GM19025 (cell line): ENCODE data around the gene PNPLA3.

Source experiments
- ATAC-seq: cut with Tn5 transposase; IDR thresholded peaks from one replicate; pipeline ENCODE4 v1.9.1; 2021; ENCODE audit warnings: mild to moderate bottlenecking, low read depth, moderate library complexity; ENCODE audit not compliant: unreplicated experiment

PNPLA3 gene

GRCh38 chr22:43921370-43921769 lies 2.2 kb upstream of the PNPLA3 start:
- ATAC-seq = no peak

- ATAC-seq = no peak
Measured at GRCh38 chr22:43922123-43922522, 1.5 kb upstream of the PNPLA3 start.

- ATAC-seq = no peak
Measured at GRCh38 chr22:43923191-43923590, 414 bp upstream of the PNPLA3 start.

- no peak for ATAC-seq
Measured at GRCh38 chr22:43924877-43925276, 1.3 kb downstream of the PNPLA3 start.

- ATAC-seq = no peak
Measured at GRCh38 chr22:43925433-43926348, 2.1 kb downstream of the PNPLA3 start.

GRCh38 chr22:43926349-43926710 lies 2.7 kb downstream of the PNPLA3 start:
- no peak for ATAC-seq

- no peak for ATAC-seq
Measured at GRCh38 chr22:43928468-43928867, 4.9 kb downstream of the PNPLA3 start.

GRCh38 chr22:43928908-43929307 lies 5.3 kb downstream of the PNPLA3 start:
- no peak for ATAC-seq

GRCh38 chr22:43931771-43932170 lies 8.2 kb downstream of the PNPLA3 start:
- no peak for ATAC-seq

- no peak for ATAC-seq
Measured at GRCh38 chr22:43941449-43941848, 17.8 kb downstream of the PNPLA3 start.

- ATAC-seq = no peak
Measured at GRCh38 chr22:43944670-43945430, 21.2 kb downstream of the PNPLA3 start.

- ATAC-seq = no peak
Measured at GRCh38 chr22:43945632-43946383, 22.2 kb downstream of the PNPLA3 start.

GRCh38 chr22:43946384-43946667 lies 22.7 kb downstream of the PNPLA3 start:
- no peak for ATAC-seq

GRCh38 chr22:43948836-43949406 lies 25.3 kb downstream of the PNPLA3 start:
- no peak for ATAC-seq

GRCh38 chr22:43951391-43951790 lies 27.8 kb downstream of the PNPLA3 start:
- no peak for ATAC-seq

- ATAC-seq = no peak
Measured at GRCh38 chr22:43951966-43952365, 28.4 kb downstream of the PNPLA3 start.

- ATAC-seq = no peak
Measured at GRCh38 chr22:43953988-43954785, 30.6 kb downstream of the PNPLA3 start.

- peak; percentile 81 for ATAC-seq
Measured at GRCh38 chr22:43955040-43955882, 31.7 kb downstream of the PNPLA3 start, which contains the start of gene SAMM50. Gene SAMM50, plus strand, starts transcription at chr22:43955442. Its CDS starts 136 bp downstream, at chr22:43955578.
